GM21723 (cell line): ENCODE measurements around the gene IGF1R.
A peak's percentile ranks its signal among the peaks of the same experiment; 100 is the strongest.

Experiments
- ATAC-seq: cut with Tn5 transposase; IDR thresholded peaks from one replicate; pipeline ENCODE4 v1.9.1; 2021; ENCODE audit warnings: mild to moderate bottlenecking, moderate library complexity; ENCODE audit not compliant: unreplicated experiment

The IGF1R gene

DNA sequence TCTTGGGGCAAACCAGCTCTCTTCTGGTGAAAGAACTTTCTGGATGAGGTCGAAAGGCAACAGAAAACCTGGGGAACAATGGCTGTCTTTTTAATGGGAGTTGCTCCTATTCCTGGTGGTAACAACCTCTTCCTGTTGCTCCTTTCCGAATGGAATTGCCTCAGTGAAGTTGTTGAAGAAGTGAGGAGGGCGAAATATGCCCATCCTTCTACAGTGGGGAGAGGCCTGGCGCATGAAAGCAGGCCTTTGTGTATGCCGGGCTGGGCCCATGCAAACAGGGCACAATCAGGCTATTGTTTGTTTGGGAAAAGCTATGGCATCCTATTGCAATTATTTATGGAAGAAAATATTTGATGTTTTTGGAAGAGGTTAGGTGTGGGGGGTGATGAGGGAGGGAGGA, 166.9 kb downstream of the IGF1R start:
- ATAC-seq = no peak

DNA sequence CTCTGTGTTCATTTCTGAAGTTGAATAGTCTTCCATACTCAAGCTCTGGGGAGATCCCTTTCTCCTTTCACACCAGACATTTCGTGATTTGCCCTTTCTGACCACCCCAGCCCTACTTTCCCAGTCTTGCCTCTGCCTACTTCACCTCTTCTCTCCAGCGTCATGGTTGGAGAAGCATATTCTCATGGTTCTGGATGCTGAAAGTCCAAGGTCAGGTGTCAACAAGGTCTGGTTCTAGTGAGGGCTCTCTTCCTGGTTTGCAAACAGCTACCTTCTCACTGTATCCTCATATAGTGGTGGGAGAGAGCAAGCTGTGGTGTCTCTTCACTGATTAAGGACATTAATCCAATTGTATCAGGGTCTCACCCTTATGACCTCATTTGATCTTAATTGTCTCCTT, 169.4 kb downstream of the IGF1R start:
- ATAC-seq = no peak

DNA sequence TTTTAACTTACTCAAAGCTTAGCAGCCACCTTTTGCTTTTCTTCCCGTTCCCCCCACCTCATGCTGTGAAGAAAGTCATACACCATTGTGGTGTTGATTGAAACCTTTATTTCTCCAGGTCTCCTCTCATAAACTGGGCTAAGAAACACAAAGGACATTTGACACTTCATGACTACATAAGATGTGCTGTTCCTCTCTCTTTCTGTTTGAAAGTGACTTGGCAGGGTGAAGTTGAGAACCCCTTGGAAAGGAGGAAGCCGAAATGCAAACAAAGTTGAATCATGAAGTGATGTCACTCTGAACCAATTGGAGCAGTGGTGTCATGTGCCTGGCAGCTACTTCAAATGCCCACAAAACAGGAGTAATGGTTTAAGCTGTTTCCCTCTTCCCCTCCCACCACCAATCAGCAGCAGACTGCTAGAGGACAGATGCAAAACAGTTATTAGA, 174.7 kb downstream of the IGF1R start:
- no peak for ATAC-seq

DNA sequence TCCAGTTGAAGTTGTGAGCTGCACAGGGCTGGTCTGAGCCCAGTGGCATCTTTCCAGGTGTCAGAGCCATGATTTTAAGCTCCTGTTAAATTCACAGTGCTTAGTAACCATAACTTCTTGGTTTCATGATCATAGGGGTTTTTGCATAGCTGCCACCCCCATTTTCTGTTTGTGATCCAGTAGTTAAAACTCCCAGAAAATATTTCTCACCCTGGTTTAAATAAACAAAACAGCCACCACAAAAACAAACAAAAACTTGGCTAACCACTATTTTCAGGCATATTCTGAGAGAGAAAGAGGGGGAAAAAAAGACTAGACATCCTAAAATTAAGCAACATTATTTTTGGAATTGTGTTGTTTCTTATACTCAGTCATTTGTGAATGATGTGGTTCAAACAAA, 175.3 kb downstream of the IGF1R start:
- ATAC-seq = no peak

DNA sequence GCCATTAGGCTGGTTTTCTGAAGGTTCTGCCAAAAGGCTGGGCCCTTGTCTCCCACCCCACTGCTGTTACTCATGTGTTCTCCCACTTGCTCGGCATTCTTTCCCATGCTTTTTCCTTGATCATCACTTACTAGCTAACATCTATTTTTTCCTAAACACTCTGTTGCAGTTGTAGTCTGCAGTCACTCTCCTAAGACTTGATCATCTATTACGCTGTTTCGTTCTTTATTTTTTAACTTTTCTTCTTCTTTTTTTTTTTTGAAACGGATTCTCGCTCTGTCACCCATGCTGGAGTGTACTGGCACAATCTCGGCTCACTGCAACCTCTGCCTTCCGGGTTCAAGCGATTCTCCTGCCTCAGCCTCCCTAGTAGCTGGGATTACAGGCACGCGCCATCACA, 176.3 kb downstream of the IGF1R start:
- no peak for ATAC-seq

DNA sequence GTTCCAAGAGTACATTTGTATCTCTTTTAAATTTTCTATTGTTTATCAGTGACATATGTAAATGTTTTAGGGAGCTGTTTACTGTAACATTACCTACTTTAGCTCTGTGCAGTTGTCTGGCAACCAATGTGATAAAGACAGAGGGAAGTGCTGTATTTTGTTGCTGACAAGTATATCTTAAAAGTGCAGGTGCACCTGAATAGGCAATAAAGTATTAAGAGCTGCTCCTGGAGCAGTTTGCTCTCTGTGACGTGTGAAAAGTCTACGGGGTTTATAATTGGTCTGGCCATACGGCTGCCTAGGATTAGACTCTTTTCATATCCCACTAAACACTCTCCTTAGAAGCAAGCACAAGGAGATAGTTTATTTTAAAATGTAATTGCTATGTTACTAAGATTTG, 178.3 kb downstream of the IGF1R start:
- ATAC-seq = no peak

DNA sequence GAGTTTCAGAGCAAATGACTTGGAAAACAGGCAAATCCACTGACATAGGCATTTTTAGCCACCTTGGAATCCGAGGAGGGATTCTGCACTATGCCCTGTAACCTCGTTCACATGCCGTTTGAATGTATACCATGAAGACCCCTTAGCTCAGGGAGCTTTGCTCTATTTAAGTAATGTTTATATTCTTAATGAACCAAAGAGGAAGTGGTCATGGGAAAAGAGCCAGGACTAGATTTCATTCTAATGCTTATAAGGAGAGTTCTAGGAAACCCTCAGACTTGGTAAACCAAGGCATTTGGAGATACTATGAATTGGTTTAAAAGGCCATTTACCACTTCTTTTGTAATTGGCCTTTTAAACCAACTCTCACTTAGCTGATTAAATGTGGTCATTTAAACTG, 178.9 kb downstream of the IGF1R start:
- ATAC-seq = no peak

DNA sequence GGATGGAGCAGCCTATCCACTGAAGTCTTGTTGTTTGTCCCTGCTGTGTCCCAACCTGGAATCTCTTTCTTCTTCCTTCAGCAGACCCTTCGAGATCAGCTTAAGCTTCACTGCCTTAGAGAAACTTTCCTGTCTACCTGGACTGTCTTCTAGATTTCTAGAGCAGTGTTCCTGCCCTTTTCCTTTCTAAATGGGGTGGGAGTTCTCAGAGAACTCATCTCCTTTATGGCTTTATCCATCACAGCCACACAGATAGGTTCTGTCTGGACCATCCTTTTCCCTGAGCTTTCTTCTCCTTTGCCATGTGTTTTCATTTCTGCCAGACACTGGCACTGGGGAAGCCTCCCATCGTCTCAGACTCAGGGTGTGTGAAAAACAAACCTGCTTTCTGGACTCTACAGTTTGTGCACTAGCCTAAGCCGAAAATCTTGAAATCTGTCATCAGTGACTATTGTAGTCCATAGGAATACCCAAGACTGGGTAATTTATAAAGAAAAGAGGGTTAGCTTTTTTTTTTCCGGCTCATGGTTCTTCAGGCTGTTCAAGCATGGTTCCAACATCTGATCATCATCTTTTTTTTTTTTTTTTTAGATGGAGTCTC, 181.8 kb downstream of the IGF1R start:
- ATAC-seq = no peak

DNA sequence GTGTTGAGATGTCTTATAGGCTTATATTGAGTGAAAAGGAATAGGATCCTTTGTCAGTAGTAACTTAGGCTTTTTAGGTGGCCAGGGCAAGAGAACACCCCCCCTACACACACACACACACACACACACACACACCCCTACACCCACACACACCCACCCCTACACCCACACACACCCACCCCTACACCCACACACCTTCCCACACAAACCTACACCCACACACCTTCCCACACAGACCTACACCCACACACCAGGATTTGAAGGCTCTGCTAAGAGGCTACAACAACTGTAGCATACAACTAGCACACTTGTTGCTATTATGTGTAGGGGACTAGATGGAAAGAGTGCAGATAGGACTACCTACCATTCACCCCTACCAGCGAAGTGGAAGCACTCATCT, 186.6 kb downstream of the IGF1R start:
- no peak for ATAC-seq

DNA sequence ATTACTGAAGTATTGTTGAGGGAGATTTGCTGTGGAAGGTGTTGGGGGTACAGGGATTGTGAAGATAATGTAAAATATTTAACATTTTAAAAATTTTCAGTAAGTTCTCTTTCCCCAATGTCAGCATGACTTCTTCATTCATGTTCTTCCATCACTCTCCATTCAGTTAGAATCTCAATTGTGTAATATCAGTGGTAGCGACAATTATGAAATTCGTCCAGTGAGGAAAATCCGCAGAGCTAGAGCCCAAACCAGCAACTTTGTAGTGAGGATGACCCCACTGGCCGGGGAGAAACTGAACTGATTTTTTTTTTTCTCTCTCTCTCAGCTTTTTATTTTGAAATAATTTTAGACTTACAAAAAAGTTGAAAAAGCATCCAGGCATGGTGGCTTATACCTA, 187.5 kb downstream of the IGF1R start:
- no peak for ATAC-seq

DNA sequence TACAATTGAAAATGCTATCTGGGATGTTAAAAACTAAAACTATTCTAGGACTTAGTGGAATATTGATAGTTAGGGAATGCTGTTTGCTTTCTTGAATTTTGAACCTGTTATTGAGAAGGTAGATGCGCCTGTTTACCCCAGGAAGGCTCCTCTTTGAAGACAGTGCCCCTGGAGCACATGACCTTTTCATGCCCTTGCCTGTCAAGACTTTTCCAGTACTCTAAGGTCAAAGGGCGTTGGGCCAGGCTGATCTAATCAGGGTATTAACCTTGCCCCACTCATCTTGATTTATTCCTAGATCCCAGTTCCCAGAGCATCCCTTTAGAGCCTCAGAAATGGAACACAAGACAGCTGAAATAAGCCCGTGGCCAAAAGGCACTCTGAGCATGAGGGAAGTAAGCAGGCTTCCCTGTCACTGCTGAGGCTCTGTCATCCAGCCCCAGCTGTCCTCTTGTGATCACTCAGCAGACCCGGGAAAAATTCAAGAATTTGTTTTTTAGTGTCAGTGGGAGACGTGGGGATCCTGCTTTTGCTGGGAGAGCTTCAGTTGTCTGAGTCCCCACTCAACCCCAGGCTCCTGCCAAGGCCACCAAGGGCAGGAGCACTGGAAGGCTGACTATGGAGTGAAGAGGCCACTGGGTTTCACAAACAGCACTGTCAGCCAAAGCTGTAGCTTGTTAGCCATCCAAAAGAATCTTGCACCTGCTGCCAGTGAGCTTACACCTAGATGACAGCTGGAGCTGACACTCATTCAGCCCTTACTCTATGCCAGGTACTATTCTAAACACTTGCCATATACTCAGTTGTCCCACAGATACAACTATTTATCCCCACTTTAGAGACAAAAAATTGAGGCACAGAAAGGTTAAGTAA, 190.3 kb downstream of the IGF1R start:
- ATAC-seq = no peak

DNA sequence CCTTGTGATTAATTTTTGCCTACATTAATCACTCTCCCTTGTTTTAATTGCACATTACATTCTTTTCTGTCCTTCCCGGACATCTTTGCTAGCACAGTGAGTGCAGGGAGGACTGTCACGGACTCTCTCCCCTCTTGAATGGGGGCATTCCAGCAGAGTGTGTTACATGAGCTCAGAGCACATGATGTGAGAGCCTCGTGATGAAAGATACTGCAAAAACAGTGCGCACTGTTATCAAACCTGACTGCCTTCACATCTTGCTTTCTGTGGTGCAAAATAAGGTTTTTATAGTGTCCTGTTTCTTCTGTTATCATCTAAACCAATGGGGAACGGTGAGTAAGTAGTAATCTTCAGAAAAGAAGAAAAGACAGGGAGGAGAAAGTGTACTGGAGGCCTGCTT, 191.7 kb downstream of the IGF1R start:
- ATAC-seq = no peak

DNA sequence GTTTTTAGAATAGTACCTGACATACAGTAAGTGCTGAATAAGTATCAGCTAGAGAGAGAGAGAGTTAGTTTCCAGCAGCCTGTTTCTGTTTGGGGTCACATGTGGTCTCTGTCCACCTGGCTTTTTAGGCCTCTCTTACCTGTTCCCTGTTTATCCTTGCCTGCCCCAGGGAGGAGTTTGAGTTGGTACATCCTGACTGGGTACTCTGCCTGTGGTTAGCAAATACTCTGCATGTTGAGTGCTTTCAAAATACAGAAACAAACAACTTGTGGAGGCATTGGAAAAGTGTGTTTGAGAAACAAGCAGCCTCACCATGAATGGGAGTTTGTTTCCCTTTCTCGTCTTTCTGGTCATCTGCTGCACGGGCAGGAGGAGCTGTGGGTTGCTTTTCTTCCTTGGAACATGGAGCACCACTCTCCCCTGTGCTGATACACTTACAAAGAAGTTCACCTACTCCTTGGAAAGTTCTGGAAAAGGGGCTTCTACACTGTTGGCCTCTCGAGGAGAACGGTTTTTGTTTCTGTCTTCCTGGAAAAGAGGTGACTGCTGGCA, 193.2 kb downstream of the IGF1R start:
- ATAC-seq = no peak

DNA sequence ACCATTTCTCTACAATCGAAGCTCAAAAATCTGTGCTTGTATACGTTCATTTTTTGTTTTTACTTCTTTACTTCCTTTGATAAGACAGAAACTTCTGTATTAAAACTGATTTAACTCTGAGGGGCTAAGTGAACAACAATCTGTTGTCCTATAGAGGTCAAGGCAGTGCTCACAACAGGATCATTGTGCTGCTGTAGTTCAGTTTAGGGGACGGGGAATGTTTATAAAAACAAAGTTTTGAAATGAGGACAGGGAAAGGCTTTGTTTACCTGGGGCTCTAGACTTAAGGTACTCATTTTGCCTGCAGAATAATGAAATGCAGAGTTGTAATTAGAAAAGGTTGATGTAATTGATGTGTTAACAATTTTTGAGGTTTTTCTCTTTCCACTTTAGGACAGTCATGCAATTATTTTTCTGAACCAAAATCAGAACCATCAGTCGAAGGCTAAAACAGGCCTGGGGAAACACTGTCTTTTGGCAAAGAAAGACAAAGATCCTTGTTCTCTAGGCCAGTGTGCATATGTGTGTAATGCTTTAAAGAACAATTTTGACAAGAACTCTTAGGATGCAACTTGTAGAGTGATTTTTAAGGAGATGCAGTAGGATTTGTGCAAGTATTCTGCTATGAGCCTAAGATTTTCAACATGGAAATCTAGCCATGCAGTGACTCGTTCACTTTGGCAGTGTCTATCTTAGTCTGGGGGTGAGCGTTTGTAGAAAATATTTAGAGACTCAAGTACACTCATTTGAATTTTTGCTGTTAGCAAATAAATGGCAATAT, 194.0 kb downstream of the IGF1R start:
- ATAC-seq = no peak

DNA sequence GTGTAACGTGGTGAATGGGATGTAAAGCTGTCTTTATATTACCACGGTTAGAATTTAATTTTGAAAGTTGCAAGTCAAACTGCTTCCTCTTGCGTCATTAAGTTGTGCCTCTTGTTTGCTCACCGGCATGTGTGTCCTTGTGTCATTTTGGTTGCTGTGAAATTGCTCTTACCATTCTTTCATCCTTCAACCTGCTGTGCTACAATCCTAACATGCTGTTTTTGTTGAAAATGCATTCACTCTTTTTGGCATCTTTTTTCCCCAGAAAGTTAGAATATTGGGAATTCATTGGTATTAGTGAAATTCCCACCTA, 194.6 kb downstream of the IGF1R start:
- ATAC-seq = no peak

DNA sequence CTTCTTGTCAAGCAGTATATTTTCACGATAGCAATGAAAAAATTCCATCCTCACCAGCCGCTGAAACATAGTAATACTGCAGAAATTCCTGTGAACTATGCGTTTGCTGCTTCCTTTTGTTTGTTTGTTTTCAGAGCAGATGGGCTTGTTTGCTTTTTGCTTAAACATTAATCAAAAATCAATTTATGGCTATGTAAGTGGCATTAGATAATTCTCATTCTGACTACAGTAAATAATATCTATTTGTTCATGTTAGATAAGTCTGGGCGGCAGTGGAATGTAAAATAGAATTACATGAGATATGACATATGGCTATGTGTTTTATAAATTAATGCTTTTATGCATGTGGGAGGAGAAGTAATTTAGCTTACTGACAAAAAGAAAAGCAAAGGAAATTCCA, 195.5 kb downstream of the IGF1R start:
- ATAC-seq = no peak

DNA sequence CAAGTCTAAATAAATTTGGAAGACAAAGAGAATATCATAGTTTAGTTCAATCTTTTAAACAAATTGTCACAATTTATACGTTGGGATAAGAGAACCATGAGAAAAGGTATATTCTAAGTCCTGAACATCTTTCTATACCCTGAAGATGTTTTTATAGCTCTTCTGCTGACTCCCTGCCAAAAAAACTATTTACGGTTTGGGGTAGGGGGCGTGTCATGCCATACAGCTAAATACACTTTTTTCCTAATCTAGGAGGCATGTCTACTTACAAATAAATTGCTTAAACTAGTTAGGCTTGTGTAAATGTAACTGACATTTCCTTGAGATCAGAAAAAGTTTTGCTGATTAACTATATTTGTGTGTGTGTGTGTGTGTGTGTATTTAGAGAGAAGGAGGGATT, 195.9 kb downstream of the IGF1R start:
- ATAC-seq = no peak

DNA sequence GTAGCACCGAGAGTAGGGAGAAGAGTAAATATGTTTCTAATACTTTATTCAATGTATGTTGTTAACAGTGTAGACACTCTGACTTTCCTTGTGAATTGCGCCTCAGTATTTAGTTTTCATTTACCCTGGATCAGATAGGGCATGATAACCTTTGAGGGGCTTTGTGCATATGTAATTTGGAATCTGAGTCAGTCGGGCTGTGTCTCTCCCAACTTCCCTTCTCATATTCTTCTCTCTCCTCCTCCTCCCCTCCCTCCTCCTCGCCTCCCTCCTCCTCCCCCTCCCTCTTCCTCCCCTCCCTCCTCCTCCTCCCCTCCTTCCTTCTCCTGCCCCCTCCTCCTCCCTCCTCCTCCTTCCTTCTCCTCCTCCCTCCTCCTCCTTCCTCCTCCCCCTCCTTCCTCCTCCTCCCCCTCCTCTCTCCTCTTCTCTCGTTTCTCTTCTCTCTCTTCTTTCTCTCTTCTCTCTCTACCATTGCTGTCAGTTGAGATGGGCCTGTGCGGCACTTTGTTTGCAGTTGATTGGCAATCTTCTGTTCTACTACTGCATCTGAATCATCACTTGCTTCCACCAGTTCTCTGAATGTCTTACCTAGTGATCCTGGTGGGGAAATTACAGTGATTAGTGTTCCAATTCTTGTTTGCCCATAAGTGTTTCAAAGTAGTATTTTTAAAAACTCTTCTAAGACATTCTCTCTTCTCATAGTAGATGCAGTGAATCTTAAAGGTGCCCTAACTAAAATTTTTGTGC, 197.0 kb downstream of the IGF1R start:
- no peak for ATAC-seq

DNA sequence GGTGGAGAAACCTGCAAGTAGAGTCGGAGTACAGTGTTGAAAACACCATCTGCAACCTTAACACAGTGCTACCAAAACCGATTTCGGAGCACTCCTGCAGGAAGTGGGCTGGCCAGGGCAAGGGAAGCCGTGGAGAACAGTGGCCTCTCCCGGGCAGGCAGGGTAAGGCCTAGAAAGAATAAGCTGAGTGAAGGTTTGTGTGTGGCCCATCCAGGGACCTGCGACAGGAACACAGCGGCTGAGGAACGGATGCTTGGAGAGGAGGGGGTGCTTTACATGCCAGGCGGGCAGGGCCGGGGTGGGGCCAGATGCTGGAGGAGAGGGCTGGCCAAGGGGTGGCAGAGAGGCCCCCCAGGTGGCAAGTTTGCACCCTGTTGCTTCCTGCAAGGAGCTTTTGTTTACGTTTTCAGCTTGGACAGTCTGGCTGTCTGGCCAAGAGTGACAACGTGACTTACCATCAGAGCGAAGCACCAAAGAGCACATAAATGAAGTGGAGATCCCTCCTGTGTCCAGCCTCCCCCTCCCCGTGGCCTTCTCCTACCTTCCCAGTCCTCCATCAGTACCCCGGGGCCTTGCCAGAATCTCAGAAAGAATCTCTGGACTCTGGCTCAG, 202.7 kb downstream of the IGF1R start:
- peak; percentile 48 for ATAC-seq

DNA sequence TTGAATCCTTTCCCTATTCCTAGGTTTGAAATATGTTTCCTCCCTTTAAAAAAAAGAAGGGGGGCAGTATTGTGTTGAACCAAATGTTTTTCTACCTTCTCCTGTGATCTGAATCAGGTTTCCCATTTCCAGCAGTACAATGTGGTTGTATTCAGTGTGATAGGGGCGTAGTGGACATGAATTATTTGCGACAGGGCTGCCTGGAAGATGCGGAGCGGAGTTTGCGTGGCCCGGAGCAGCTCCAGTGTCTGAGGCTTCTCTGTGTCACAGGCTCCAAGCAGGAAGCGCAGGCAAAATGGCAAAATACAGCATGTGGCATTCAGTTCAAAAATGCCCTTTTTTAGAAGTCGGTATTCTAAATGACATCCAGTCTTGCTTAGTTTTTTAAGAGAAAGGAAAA, 204.8 kb downstream of the IGF1R start:
- peak; percentile 31 for ATAC-seq
